Endodermal cell (in vitro differentiated cells): ENCODE results near the gene BIRC7. TPM values are rescaled to one million over a fixed set of nuclear protein-coding genes. Genes with fewer than 3 reads are reported as not detected.

Experiments used
- DNase-seq: peaks from one replicate; pipeline ENCODE4 v3.0.0-alpha.2; 2017
- H3K27ac ChIP-seq: 2 replicates; pipeline ENCODE4 v1.5.1; 2013; ENCODE audit warnings: mild to moderate bottlenecking, low read depth, low read length, moderate library complexity
- H3K27me3 ChIP-seq: 2 replicates; pipeline ENCODE4 v1.6.1; 2013; ENCODE audit warnings: mild to moderate bottlenecking, low read length, moderate library complexity; ENCODE audit not compliant: insufficient read depth, control insufficient read depth, poor library complexity, severe bottlenecking
- H3K36me3 ChIP-seq: 2 replicates; pipeline ENCODE4 v1.7.0; 2013; ENCODE audit warnings: mild to moderate bottlenecking, low read length, moderate library complexity; ENCODE audit not compliant: control insufficient read depth, insufficient read depth
- H3K4me1 ChIP-seq: one replicate; pipeline ENCODE4 v1.7.0; 2013; ENCODE audit warnings: low read length; ENCODE audit not compliant: control insufficient read depth, insufficient read depth
- H3K4me3 ChIP-seq: 2 replicates; pipeline ENCODE4 v1.5.1; 2013; ENCODE audit warnings: mild to moderate bottlenecking, low read length, moderate library complexity
- H3K9ac ChIP-seq: 2 replicates; pipeline ENCODE4 v1.6.1; 2013; ENCODE audit warnings: mild to moderate bottlenecking, low read length, moderate library complexity; ENCODE audit not compliant: poor library complexity, severe bottlenecking; ENCODE audit errors: extremely low read depth
- H3K9me3 ChIP-seq: 2 replicates; pipeline ENCODE4 v1.6.1; 2013; ENCODE audit warnings: mild to moderate bottlenecking, low read length, moderate library complexity; ENCODE audit not compliant: control insufficient read depth
- H3K27ac Mint-ChIP-seq: 2 replicates; pipeline ENCODE4 v1.8.0; 2020; ENCODE audit warnings: mixed read lengths
- H3K27me3 Mint-ChIP-seq: 2 replicates; pipeline ENCODE4 v1.8.0; 2021; ENCODE audit warnings: mild to moderate bottlenecking, mixed read lengths; ENCODE audit not compliant: insufficient read depth
- H3K36me3 Mint-ChIP-seq: 2 replicates; pipeline ENCODE4 v1.8.0; 2020; ENCODE audit warnings: low read depth, mixed read lengths
- H3K4me1 Mint-ChIP-seq: 2 replicates; pipeline ENCODE4 v1.8.0; 2020; ENCODE audit warnings: mixed read lengths
- H3K4me3 Mint-ChIP-seq: 2 replicates; pipeline ENCODE4 v1.8.0; 2020; ENCODE audit warnings: mild to moderate bottlenecking, moderate library complexity, mixed read lengths
- H3K9me3 Mint-ChIP-seq: 2 replicates; pipeline ENCODE4 v1.8.0; 2020; ENCODE audit warnings: mild to moderate bottlenecking, mixed read lengths
- CTCF ChIP-seq: fragments of 200-600 bp; sonication (generic); conservative IDR thresholded peaks from 2 replicates; pipeline ENCODE4 v1.5.0; 2021; ENCODE audit warnings: antibody characterized with exemption, mild to moderate bottlenecking
- WGBS, 2 experiments: methylation state at CpG; one replicate each; pipeline versions ENCODE4 v1.1.5 to v1.1.7; 2013; ENCODE audit warnings: missing lambda C conversion rate in 2 of 2, mixed read lengths in 1 of 2; ENCODE audit not compliant: insufficient coverage in 1 of 2, insufficient read length in 1 of 2; 5-methylcytosine and 5-hydroxymethylcytosine counted together
- total RNA-seq, 2 donors: library from RNA; stranded (reverse); fragmentation: NEBNext Ultra II Directional in 1 of 2; extraction: Animal tissue kit (Norgen Biotek cat#: 25700) in 1 of 2; gene quantifications; 2 replicates in 1 of 2; 3 replicates in 1 of 2; pipeline ENCODE4 v1.2.1, GENCODE V29; 2021

Gene BIRC7
- total RNA-seq, 2 donors from 2014 or later = not detected

GRCh38 chr20:63234693-63235398, 859 bp upstream of the BIRC7 start:
- Mint-ChIP-seq H3K4me1 (peaks cover 10% of the 10 kb centered on the region), H3K27ac (peak overlapping the region; percentile 39), H3K36me3 (no peaks in the 10 kb centered on the region), H3K27me3 (no peaks in the 10 kb centered on the region), H3K9me3 (no peaks in the 10 kb centered on the region), H3K4me3 (no peak overlapping the region)
- peak; percentile 70 for TF ChIP-seq CTCF
- H3K36me3 ChIP-seq = no peaks in the 10 kb centered on the region
- H3K4me1 ChIP-seq = no peaks in the 10 kb centered on the region
- no peaks in the 10 kb centered on the region for H3K27me3 ChIP-seq
- H3K9me3 ChIP-seq = no peaks in the 10 kb centered on the region
- peak; percentile 92 for DNase-seq
- WGBS, 2 experiments = 12 to 21% methylated on average over 3 to 20 of the region's 20 CpGs
- no peak overlapping the region for H3K9ac ChIP-seq
- no peak overlapping the region for H3K27ac ChIP-seq
- H3K4me3 ChIP-seq = no peak overlapping the region

- peak overlapping the region; percentile 68 for H3K27ac ChIP-seq
- DNase-seq = no peak
- Mint-ChIP-seq H3K4me1 (peaks cover 2% of the 10 kb centered on the region), H3K36me3 (no peaks in the 10 kb centered on the region), H3K4me3 (no peak overlapping the region), H3K27ac (no peak overlapping the region), H3K9me3 (no peaks in the 10 kb centered on the region), H3K27me3 (no peaks in the 10 kb centered on the region)
- no peak overlapping the region for H3K4me3 ChIP-seq
- WGBS, 2 experiments = 89 to 91% methylated on average over 20 to 26 of the region's 26 CpGs
- no peaks in the 10 kb centered on the region for H3K9me3 ChIP-seq
- no peak overlapping the region for H3K9ac ChIP-seq
- H3K27me3 ChIP-seq = no peaks in the 10 kb centered on the region
- H3K36me3 ChIP-seq = no peaks in the 10 kb centered on the region
- TF ChIP-seq CTCF = no peak
- H3K4me1 ChIP-seq = no peaks in the 10 kb centered on the region
Measured at GRCh38 chr20:63236116-63236837, 572 bp downstream of the BIRC7 start.

GRCh38 chr20:63238031-63238430, 2.3 kb downstream of the BIRC7 start:
- Mint-ChIP-seq H3K36me3 (no peaks in the 10 kb centered on the region), H3K27ac (no peak overlapping the region), H3K9me3 (no peaks in the 10 kb centered on the region), H3K4me1 (peaks cover under 1% of the 10 kb centered on the region), H3K4me3 (no peak overlapping the region), H3K27me3 (no peaks in the 10 kb centered on the region)
- TF ChIP-seq CTCF = no peak
- Histone ChIP-seq H3K27me3 (no peaks in the 10 kb centered on the region), H3K9ac (no peak overlapping the region), H3K9me3 (no peaks in the 10 kb centered on the region), H3K4me3 (no peak overlapping the region), H3K36me3 (no peaks in the 10 kb centered on the region), H3K4me1 (no peaks in the 10 kb centered on the region), H3K27ac (no peak overlapping the region)
- DNase-seq = no peak
- 88 to 90% methylated on average over 5 to 10 of the region's 10 CpGs for WGBS, 2 experiments
